H9 (cell line): Measurements from ENCODE around the gene KIAA2012. TPM values are rescaled to one million over a fixed set of nuclear protein-coding genes. Genes with fewer than 3 reads are reported as not detected.

Experiments
- DNase-seq: peaks from one replicate; pipeline ENCODE4 v3.0.0-alpha.2; 2017
- H2AFZ ChIP-seq: one replicate; pipeline ENCODE4 v1.6.1; 2013; ENCODE audit warnings: mild to moderate bottlenecking, low read length, control low read depth, moderate library complexity
- H2AK5ac ChIP-seq: 2 replicates; pipeline ENCODE4 v1.6.1; 2013; ENCODE audit warnings: low read length, control low read depth, mixed read lengths; ENCODE audit not compliant: insufficient read length
- H2BK120ac ChIP-seq: one replicate; pipeline ENCODE4 v1.6.1; 2013; ENCODE audit warnings: low read depth, mild to moderate bottlenecking, low read length, control low read depth, inconsistent platforms; ENCODE audit not compliant: poor library complexity, severe bottlenecking
- H2BK12ac ChIP-seq: 2 replicates; pipeline ENCODE4 v1.6.1; 2013; ENCODE audit warnings: low read length, control low read depth, mixed read lengths, low read depth; ENCODE audit not compliant: insufficient read length
- H2BK15ac ChIP-seq: 2 replicates; pipeline ENCODE4 v1.6.1; 2013; ENCODE audit warnings: low read depth, low read length, control low read depth
- H2BK20ac ChIP-seq: one replicate; pipeline ENCODE4 v1.6.1; 2013; ENCODE audit warnings: low read depth, mild to moderate bottlenecking, low read length, control low read depth, inconsistent platforms; ENCODE audit not compliant: poor library complexity, severe bottlenecking
- H2BK5ac ChIP-seq: 2 replicates; pipeline ENCODE4 v1.6.1; 2013; ENCODE audit warnings: low read length, control low read depth, mixed read lengths; ENCODE audit not compliant: insufficient read length
- H3K14ac ChIP-seq: 2 replicates; pipeline ENCODE4 v1.6.1; 2013; ENCODE audit warnings: low read length, control low read depth; ENCODE audit not compliant: insufficient read depth
- H3K18ac ChIP-seq: 2 replicates; pipeline ENCODE4 v1.6.1; 2013; ENCODE audit warnings: low read depth, mild to moderate bottlenecking, mixed read lengths, low read length, control low read depth; ENCODE audit not compliant: insufficient read length
- H3K23ac ChIP-seq: 2 replicates; pipeline ENCODE4 v1.6.1; 2013; ENCODE audit warnings: low read length, control low read depth, mixed read lengths, low read depth; ENCODE audit not compliant: insufficient read length
- H3K23me2 ChIP-seq: 2 replicates; pipeline ENCODE4 v1.6.1; 2013; ENCODE audit warnings: low read depth, mild to moderate bottlenecking, mixed read lengths, low read length, control low read depth; ENCODE audit not compliant: insufficient read length, poor library complexity, severe bottlenecking
- H3K27ac ChIP-seq: 2 replicates; pipeline ENCODE4 v1.5.1; 2013; ENCODE audit warnings: low read length, control low read depth, mixed read lengths, low read depth; ENCODE audit not compliant: insufficient read length
- H3K27me3 ChIP-seq: 2 replicates; pipeline ENCODE4 v1.6.1; 2013; ENCODE audit warnings: low read length, control low read depth, inconsistent platforms; ENCODE audit not compliant: insufficient read depth
- H3K4ac ChIP-seq: 2 replicates; pipeline ENCODE4 v1.6.1; 2013; ENCODE audit warnings: low read depth, mild to moderate bottlenecking, control low read depth, inconsistent platforms, low read length, moderate library complexity
- H3K4me1 ChIP-seq: 2 replicates; pipeline ENCODE4 v1.6.1; 2013; ENCODE audit warnings: low read length, control low read depth, inconsistent platforms; ENCODE audit not compliant: insufficient read depth
- H3K4me2 ChIP-seq: 2 replicates; pipeline ENCODE4 v1.6.1; 2013; ENCODE audit warnings: low read length, control low read depth, mixed read lengths; ENCODE audit not compliant: insufficient read length, insufficient read depth
- H3K56ac ChIP-seq: 2 replicates; pipeline ENCODE4 v1.6.1; 2013; ENCODE audit warnings: low read depth, mild to moderate bottlenecking, mixed read lengths, low read length, control low read depth; ENCODE audit not compliant: insufficient read length
- H3K79me1 ChIP-seq: 2 replicates; pipeline ENCODE4 v1.6.1; 2013; ENCODE audit warnings: low read depth, mild to moderate bottlenecking, moderate library complexity, low read length, control low read depth, inconsistent platforms; ENCODE audit not compliant: insufficient read depth, poor library complexity, severe bottlenecking
- H3K79me2 ChIP-seq: 2 replicates; pipeline ENCODE4 v1.6.1; 2013; ENCODE audit warnings: low read length, control low read depth, inconsistent platforms; ENCODE audit not compliant: insufficient read depth
- H3K9ac ChIP-seq: 2 replicates; pipeline ENCODE4 v1.6.1; 2013; ENCODE audit warnings: low read length, control low read depth, mixed read lengths; ENCODE audit not compliant: insufficient read length; ENCODE audit errors: extremely low read depth
- H3K9me3 ChIP-seq: one replicate; pipeline ENCODE4 v1.6.1; 2013; ENCODE audit warnings: low read depth, low read length, inconsistent platforms; ENCODE audit not compliant: control insufficient read depth
- H3T11ph ChIP-seq: one replicate; pipeline ENCODE4 v1.6.1; 2013; ENCODE audit warnings: mild to moderate bottlenecking, low read length, control low read depth, inconsistent platforms
- H4K20me1 ChIP-seq: one replicate; pipeline ENCODE4 v1.6.1; 2013; ENCODE audit not compliant: control insufficient read depth, insufficient read length, insufficient read depth
- H4K5ac ChIP-seq: 2 replicates; pipeline ENCODE4 v1.6.1; 2013; ENCODE audit warnings: low read depth, mild to moderate bottlenecking, mixed read lengths, low read length, control low read depth; ENCODE audit not compliant: insufficient read length
- H4K8ac ChIP-seq: replicated peaks from 2 replicates; pipeline ENCODE4 v1.6.1; 2013; ENCODE audit warnings: low read length, control low read depth, mixed read lengths, low read depth; ENCODE audit not compliant: insufficient read length
- H4K91ac ChIP-seq: 2 replicates; pipeline ENCODE4 v1.6.1; 2013; ENCODE audit warnings: low read depth, mild to moderate bottlenecking, moderate library complexity, mixed read lengths, low read length, control low read depth; ENCODE audit not compliant: insufficient read length
- H3K27ac Mint-ChIP-seq, 3 experiments: 2 replicates in 2 of 3; 3 replicates in 1 of 3; pipeline ENCODE4 v1.8.0; 2020 to 2021; ENCODE audit warnings: mixed read lengths in 3 of 3, mild to moderate bottlenecking in 1 of 3, moderate library complexity in 1 of 3
- H3K27me3 Mint-ChIP-seq: 2 replicates; pipeline ENCODE4 v1.8.0; 2021; ENCODE audit warnings: low read depth, mild to moderate bottlenecking, moderate library complexity, mixed read lengths
- H3K36me3 Mint-ChIP-seq, 3 experiments: 2 replicates in 2 of 3; 3 replicates in 1 of 3; pipeline ENCODE4 v1.8.0; 2020 to 2021; ENCODE audit warnings: low read depth in 3 of 3, mixed read lengths in 3 of 3; ENCODE audit not compliant: insufficient read depth in 1 of 3
- H3K4me1 Mint-ChIP-seq, 2 experiments: 2 replicates each; pipeline ENCODE4 v1.8.0; 2020; ENCODE audit warnings: mixed read lengths in 2 of 2
- H3K4me3 Mint-ChIP-seq, 2 experiments: 2 replicates in 1 of 2; 3 replicates in 1 of 2; pipeline ENCODE4 v1.8.0; 2020 to 2021; ENCODE audit warnings: mild to moderate bottlenecking in 2 of 2, mixed read lengths in 2 of 2, moderate library complexity in 1 of 2
- H3K9me3 Mint-ChIP-seq, 2 experiments: 2 replicates in 1 of 2; 3 replicates in 1 of 2; pipeline ENCODE4 v1.8.0; 2020; ENCODE audit warnings: mild to moderate bottlenecking in 2 of 2, mixed read lengths in 2 of 2, moderate library complexity in 1 of 2
- CTCF ChIP-seq: fragments of 200-600 bp; sonication (generic); conservative IDR thresholded peaks from 3 replicates; pipeline ENCODE4 v1.8.0; 2021; ENCODE audit warnings: antibody characterized with exemption, mild to moderate bottlenecking
- WGBS: extraction: QIAGEN DNeasy Blood & Tissue Kit; methylation state at CpG from one replicate; pipeline ENCODE4 v1.1.7; 2013; ENCODE audit warnings: missing lambda C conversion rate, low lambda C conversion rate, mixed read lengths; ENCODE audit not compliant: insufficient read length; ENCODE audit errors: extremely low coverage; 5-methylcytosine and 5-hydroxymethylcytosine counted together
- total RNA-seq: library from RNA; stranded (reverse); gene quantifications from 2 replicates; pipeline ENCODE4 v1.2.1, GENCODE V29; 2021

KIAA2012 gene
- total RNA-seq, 1 experiment from 2014 or later, result not detected

GRCh38 chr2:202203348-202203747, 130.3 kb downstream of the KIAA2012 start:
- Histone ChIP-seq H3K4ac (no peak overlapping the region), H3K4me2 (no peak overlapping the region), H3K23ac (no peak overlapping the region), H3K18ac (no peak overlapping the region), H2BK5ac (no peak overlapping the region), H4K91ac (no peak overlapping the region), H4K8ac (no peak overlapping the region), H3K9me3 (no peaks in the 10 kb centered on the region), H2BK15ac (no peak overlapping the region), H4K5ac (no peak overlapping the region), H3T11ph (no peak overlapping the region), H3K56ac (no peak overlapping the region), H3K79me2 (no peaks in the 10 kb centered on the region), H3K79me1 (no peaks in the 10 kb centered on the region), H2AK5ac (no peak overlapping the region), H3K23me2 (no peaks in the 10 kb centered on the region), H2BK120ac (no peak overlapping the region), H3K9ac (no peak overlapping the region), H3K14ac (no peak overlapping the region), H4K20me1 (no peaks in the 10 kb centered on the region), H3K27ac (no peak overlapping the region), H2BK12ac (no peak overlapping the region), H3K27me3 (no peaks in the 10 kb centered on the region), H2BK20ac (no peak overlapping the region), H2AFZ (no peak overlapping the region), H3K4me1 (no peaks in the 10 kb centered on the region)
- TF ChIP-seq CTCF, result no peak
- WGBS, result no CpG with 5 or more reads among the region's 5 CpGs
- Mint-ChIP-seq H3K36me3 (peaks cover 15 to 26% (median 22%) of the 10 kb centered on the region in 3 experiments), H3K9me3 (no peaks in the 10 kb centered on the region; a peak in 1 of 5 replicates), H3K4me3 (no peak overlapping the region), H3K4me1 (peaks cover 0 to 3% of the 10 kb centered on the region in 2 experiments; a peak in 2 of 4 replicates), H3K27me3 (no peaks in the 10 kb centered on the region), H3K27ac (no peak overlapping the region)
- no peak for DNase-seq
